DND-41 (cell line): ENCODE results near the gene TMEM231.
"Not testable (repeated sequence)": the region's sequence is repeated elsewhere in the genome, so short reads cannot be mapped to it uniquely, and the experiment has no call there.

ENCODE experiments used
- ATAC-seq: fragments of 200-7000 bp; cut with Tn5 transposase; 3 replicates; pipeline ENCODE4 v1.9.1; 2021; ENCODE audit warnings: low read depth; ENCODE audit not compliant: insufficient read depth
- DNase-seq: peaks from one replicate; pipeline ENCODE4 v3.0.0-alpha.2; 2020
- H2AFZ ChIP-seq: 2 replicates; pipeline ENCODE4 v1.6.0; 2012; ENCODE audit warnings: low read depth, low read length
- H3K27ac ChIP-seq: 2 replicates; pipeline ENCODE4 v1.5.1; 2012; ENCODE audit warnings: low read length, inconsistent platforms
- H3K27me3 ChIP-seq: fragments of 200-600 bp; sonication (generic); 2 replicates; pipeline ENCODE4 v1.6.0; 2012; ENCODE audit warnings: low read length, mild to moderate bottlenecking, inconsistent platforms; ENCODE audit not compliant: insufficient read depth, poor library complexity
- H3K36me3 ChIP-seq: 2 replicates; pipeline ENCODE4 v1.5.1; 2012; ENCODE audit warnings: low read length, inconsistent platforms; ENCODE audit not compliant: insufficient read depth
- H3K4me1 ChIP-seq: 2 replicates; pipeline ENCODE4 v1.5.1; 2012; ENCODE audit warnings: mild to moderate bottlenecking, low read length; ENCODE audit not compliant: insufficient read depth
- H3K4me2 ChIP-seq: 2 replicates; pipeline ENCODE4 v1.6.0; 2012; ENCODE audit warnings: mild to moderate bottlenecking, moderate library complexity, low read length, inconsistent platforms; ENCODE audit not compliant: insufficient read depth
- H3K4me3 ChIP-seq, 2 experiments: fragments of 200-600 bp in 1 of 2; shearing (Covaris generic) in 1 of 2; 2 replicates each; pipeline ENCODE4 v1.5.1; 2012 to 2016; ENCODE audit warnings: inconsistent platforms in 2 of 2, low read length in 2 of 2, mild to moderate bottlenecking in 2 of 2, low read depth in 1 of 2, moderate library complexity in 1 of 2
- H3K79me2 ChIP-seq: 2 replicates; pipeline ENCODE4 v1.6.0; 2012; ENCODE audit warnings: low read length, inconsistent platforms; ENCODE audit not compliant: insufficient read depth
- H3K9ac ChIP-seq: 2 replicates; pipeline ENCODE4 v1.6.0; 2012; ENCODE audit warnings: low read depth, mild to moderate bottlenecking, inconsistent platforms, low read length, moderate library complexity
- H3K9me3 ChIP-seq: 2 replicates; pipeline ENCODE4 v1.5.1; 2012; ENCODE audit warnings: low read length, moderate library complexity, mild to moderate bottlenecking, inconsistent platforms; ENCODE audit not compliant: insufficient read depth, severe bottlenecking
- H4K20me1 ChIP-seq: 2 replicates; pipeline ENCODE4 v1.6.0; 2012; ENCODE audit warnings: low read length; ENCODE audit not compliant: insufficient read depth
- CTCF ChIP-seq: IDR thresholded peaks from 2 replicates; pipeline ENCODE4 v1.5.1; 2012; ENCODE audit warnings: borderline replicate concordance, low read length, moderate library complexity, mild to moderate bottlenecking; ENCODE audit not compliant: poor library complexity, severe bottlenecking; ENCODE audit errors: extremely low read depth
- EZH2 ChIP-seq: IDR thresholded peaks from 3 replicates; pipeline ENCODE4 v1.6.1; 2012; ENCODE audit warnings: borderline replicate concordance, low read depth, mild to moderate bottlenecking, moderate library complexity, low read length, inconsistent platforms; ENCODE audit not compliant: severe bottlenecking

Gene TMEM231

DNA sequence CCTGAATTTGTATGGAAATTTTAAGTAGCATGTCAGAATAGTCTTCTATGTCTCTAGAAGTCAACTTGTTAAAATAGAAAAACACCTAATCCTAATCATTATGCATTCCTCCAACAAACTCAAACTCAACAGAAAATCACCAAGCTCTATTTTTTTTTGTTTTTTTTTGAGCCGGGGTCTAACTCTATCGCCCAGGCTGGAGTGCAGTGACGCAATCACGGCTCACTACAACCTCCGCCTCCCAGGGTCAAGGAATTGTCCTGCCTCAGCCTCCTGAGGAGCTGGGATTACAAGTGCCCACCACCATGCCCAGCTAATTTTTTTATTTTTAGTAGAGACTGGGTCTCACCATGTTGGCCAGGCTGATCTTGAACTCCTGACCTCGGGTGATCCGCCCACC is 9.8 kb downstream of the TMEM231 start:
- Histone ChIP-seq H3K79me2 (no peaks in the 10 kb centered on the region), H3K27me3 (no peaks in the 10 kb centered on the region), H3K4me3 (no peak overlapping the region), H3K4me2 (no peak overlapping the region), H3K4me1 (peaks cover 7% of the 10 kb centered on the region; the same call in 1 of the 2 replicates), H4K20me1 (no peaks in the 10 kb centered on the region), H2AFZ (no peak overlapping the region), H3K36me3 (no peaks in the 10 kb centered on the region), H3K9ac (no peak overlapping the region), H3K27ac (no peak overlapping the region), H3K9me3 (no peaks in the 10 kb centered on the region)
- no peak for TF ChIP-seq EZH2
- no peak for TF ChIP-seq CTCF
- ATAC-seq (no peak), DNase-seq (no peak)

GRCh38 chr16:75545879-75546278 is 10.2 kb downstream of the TMEM231 start:
- not testable (repeated sequence) for DNase-seq, H3K4me2 ChIP-seq, H3K79me2 ChIP-seq, ATAC-seq, H4K20me1 ChIP-seq, H3K9ac ChIP-seq, H2AFZ ChIP-seq, H3K9me3 ChIP-seq, H3K4me1 ChIP-seq, H3K4me3 ChIP-seq, H3K27ac ChIP-seq, H3K27me3 ChIP-seq, H3K36me3 ChIP-seq

- H4K20me1 ChIP-seq, ATAC-seq, H3K27ac ChIP-seq, H3K4me1 ChIP-seq, H3K9ac ChIP-seq, H3K27me3 ChIP-seq, H3K4me2 ChIP-seq, DNase-seq, H3K79me2 ChIP-seq, H3K36me3 ChIP-seq, H3K9me3 ChIP-seq, H2AFZ ChIP-seq, H3K4me3 ChIP-seq: not testable (repeated sequence)
Observed at GRCh38 chr16:75542462-75542861, 13.6 kb downstream of the TMEM231 start.

- H3K36me3 ChIP-seq, result no peaks in the 10 kb centered on the region
- H4K20me1 ChIP-seq, result no peaks in the 10 kb centered on the region
- no peak overlapping the region for H3K9ac ChIP-seq
- DNase-seq (no peak), ATAC-seq (no peak)
- no peak overlapping the region for H3K4me3 ChIP-seq
- no peaks in the 10 kb centered on the region for H3K79me2 ChIP-seq
- H3K4me2 ChIP-seq, result no peak overlapping the region
- no peak overlapping the region for H2AFZ ChIP-seq
- H3K4me1 ChIP-seq, result no peaks in the 10 kb centered on the region
- TF ChIP-seq EZH2 (no peak), CTCF (no peak)
- no peak overlapping the region for H3K27ac ChIP-seq
- H3K27me3 ChIP-seq, result no peaks in the 10 kb centered on the region
- H3K9me3 ChIP-seq, result no peaks in the 10 kb centered on the region
Observed at GRCh38 chr16:75541236-75541635, 14.8 kb downstream of the TMEM231 start.

DNA sequence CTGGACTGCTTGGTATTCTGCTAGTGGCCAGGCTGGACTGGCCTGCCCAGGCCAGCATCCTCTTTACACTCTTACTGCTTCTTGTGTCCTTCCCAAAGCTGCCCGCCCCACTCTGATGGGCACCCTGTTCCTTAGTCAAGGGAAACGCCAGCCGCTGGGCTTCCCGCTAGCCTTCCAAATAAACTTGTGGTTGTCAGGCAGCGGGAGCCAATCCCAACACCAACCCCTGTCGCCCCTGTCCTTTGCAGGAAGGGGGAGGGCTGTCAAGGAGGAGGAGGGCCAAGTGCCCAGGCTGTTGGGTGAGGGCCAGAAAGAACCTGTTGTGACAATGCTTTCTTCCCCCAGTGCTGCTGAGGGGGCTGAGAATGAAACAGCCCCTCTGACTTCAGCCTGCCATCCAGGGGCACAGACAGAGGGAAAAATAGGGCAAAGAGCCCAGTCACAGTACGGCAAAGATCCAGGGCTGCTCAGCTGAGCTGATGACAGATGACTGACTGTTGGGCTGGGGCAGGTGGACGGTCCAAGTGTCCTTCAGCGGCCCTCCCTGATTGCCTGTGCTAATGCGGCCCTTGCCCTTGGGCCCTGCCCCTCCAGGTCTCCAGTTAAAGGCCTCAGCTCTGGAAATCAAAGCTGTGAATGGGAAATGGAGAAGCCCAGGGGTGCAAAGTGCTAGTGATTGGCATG is 17.0 kb downstream of the TMEM231 start:
- H3K27me3 ChIP-seq, H3K4me3 ChIP-seq, H4K20me1 ChIP-seq, ATAC-seq, H3K36me3 ChIP-seq, H2AFZ ChIP-seq, H3K9ac ChIP-seq, H3K9me3 ChIP-seq, H3K4me1 ChIP-seq, DNase-seq, H3K27ac ChIP-seq, H3K4me2 ChIP-seq, H3K79me2 ChIP-seq: not testable (repeated sequence)
